Subcutaneous adipose tissue (tissue), 4 donors: ENCODE data around the gene PPM1E. TPM values are rescaled to one million over a fixed set of nuclear protein-coding genes. Genes with fewer than 3 reads are reported as not detected.

ENCODE experiments used
- CTCF ChIP-seq: fragments of 450-650 bp; IDR thresholded peaks from one replicate; pipeline ENCODE4 v1.5.1; 2016; ENCODE audit warnings: low read depth, mild to moderate bottlenecking, control low read depth, antibody characterized with exemption, moderate library complexity
- total RNA-seq, 4 donors: library from RNA; depleted of rRNA; stranded (reverse); fragments of >200 nt; gene quantifications; one replicate each; pipeline ENCODE4 v1.1.0, GENCODE V29; 2016

Gene PPM1E
- total RNA-seq, 4 donors from 2014 or later = 0.16 to 0.68 (median 0.22) TPM; not detected in 1

- no peak for TF ChIP-seq CTCF
These were observed 115.1 kb downstream of the PPM1E start for GRCh38 chr17:58870747-58871146.

GRCh38 chr17:58873926-58874325 lies 118.3 kb downstream of the PPM1E start:
- TF ChIP-seq CTCF = peak; percentile 27

- TF ChIP-seq CTCF = no peak
These were observed 119.6 kb downstream of the PPM1E start for GRCh38 chr17:58875261-58875660.

DNA sequence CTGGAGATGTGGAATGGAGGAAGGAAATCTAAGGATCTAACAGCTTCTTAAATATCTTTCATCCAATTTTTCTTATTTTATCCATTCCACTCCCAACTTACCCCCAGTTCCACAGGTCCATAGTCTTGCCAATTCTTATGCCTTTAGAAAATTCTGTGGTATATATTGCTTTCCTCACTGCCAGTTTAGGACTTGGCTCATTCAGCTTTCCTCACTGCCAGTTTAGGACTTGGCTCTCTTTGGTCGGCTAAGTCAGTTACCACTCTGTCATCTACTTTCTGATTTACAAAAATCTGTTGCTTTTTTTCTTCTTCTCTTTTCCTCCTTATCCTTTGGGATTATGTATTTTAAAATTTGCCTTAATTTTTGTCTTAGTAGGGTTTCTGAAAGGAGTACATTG lies 128.5 kb downstream of the PPM1E start:
- TF ChIP-seq CTCF = no peak

DNA sequence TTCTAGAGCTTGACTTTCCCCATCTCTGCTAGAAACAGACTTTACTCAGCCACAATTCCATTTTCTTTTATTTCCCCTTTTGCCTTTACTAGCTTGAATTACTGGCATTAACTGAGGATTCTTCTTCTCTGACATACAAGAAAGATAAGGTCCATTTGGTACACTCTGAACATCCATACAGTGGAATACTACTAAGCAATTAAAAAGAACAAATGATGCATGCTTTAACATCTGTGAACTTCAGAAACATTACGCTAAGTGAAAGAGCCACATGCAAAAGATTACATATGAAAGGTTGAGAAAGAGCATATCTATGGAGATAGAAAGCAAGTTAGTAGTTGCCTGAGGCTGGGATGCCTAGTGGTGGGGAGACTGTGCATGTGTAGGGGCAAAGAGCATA lies 130.9 kb downstream of the PPM1E start:
- TF ChIP-seq CTCF = no peak

DNA sequence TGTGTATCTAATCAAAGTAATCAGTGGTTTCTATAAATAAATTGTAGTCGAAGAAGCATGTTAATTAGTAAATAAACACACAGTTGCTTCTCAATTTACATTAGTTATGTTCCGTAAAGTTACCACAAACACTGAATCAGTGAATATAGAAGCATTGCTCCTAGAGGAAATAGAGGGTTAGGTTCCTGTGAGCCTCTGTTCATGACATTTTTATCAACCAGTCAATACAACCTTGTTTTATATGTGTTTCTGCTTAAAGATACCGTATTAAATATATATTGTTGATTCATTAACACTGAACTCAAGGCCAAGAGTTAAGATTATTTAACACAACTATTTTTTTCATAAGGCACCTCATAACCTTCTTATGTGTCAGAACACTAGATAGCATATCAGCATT lies 134.3 kb downstream of the PPM1E start:
- no peak for TF ChIP-seq CTCF

DNA sequence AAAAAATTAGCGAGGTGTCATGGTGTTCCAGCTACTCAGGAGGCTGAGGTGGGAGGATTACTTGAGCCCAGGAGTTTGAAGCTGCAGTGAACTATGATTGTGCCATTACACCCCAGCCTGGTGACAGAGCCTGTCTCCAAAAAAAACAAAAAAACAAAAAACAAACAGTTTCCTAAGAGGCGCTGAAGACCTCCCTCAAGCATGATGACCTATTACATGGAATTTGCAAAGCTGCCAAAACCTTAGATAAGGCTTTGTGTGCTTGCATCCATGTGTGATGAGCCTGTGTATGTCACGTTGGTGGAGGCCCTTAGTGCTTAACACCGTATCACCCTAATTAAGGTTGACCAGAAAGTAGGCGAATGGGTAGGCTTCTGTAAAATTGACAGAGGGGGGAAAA lies 143.5 kb downstream of the PPM1E start:
- no peak for TF ChIP-seq CTCF
